Peyer's patch (tissue), 4 donors: ENCODE data around the gene FARP2. TPM values are rescaled to one million over a fixed set of nuclear protein-coding genes. Genes with fewer than 3 reads are reported as not detected.

Experiments
- DNase-seq, 3 donors: peaks; one replicate each; pipeline ENCODE4 v3.0.0-alpha.2; 2017 to 2019
- H3K27ac ChIP-seq, 4 donors: fragments of 200-600 bp; sonication (generic); one replicate each; pipeline ENCODE4 v1.5.1; 2016 to 2019
- H3K27me3 ChIP-seq, 2 donors: fragments of 200-600 bp; sonication (generic); one replicate each; pipeline ENCODE4 v1.5.1; 2019
- H3K36me3 ChIP-seq, 3 donors: fragments of 200-600 bp; sonication (generic); one replicate each; pipeline ENCODE4 v1.5.1; 2016 to 2019
- H3K4me1 ChIP-seq, 4 donors: fragments of 200-600 bp; sonication (generic); one replicate each; pipeline ENCODE4 v1.5.1; 2016 to 2019
- H3K4me3 ChIP-seq, 4 donors: fragments of 200-600 bp; sonication (generic); 1 replicate in 3 of 4; 2 replicates in 1 of 4; pipeline ENCODE4 v1.5.1; 2016 to 2019; ENCODE audit warnings: mild to moderate bottlenecking in 1 of 4
- H3K9me3 ChIP-seq, 4 donors: fragments of 200-600 bp; sonication (generic); one replicate each; pipeline ENCODE4 v1.5.1; 2016 to 2019; ENCODE audit warnings: mild to moderate bottlenecking in 1 of 4
- POLR2A ChIP-seq, 2 donors: fragments of 450-650 bp; IDR thresholded peaks; one replicate each; pipeline ENCODE4 v1.5.1; 2017; ENCODE audit warnings: antibody characterized with exemption in 2 of 2, mild to moderate bottlenecking in 2 of 2, moderate library complexity in 2 of 2
- total RNA-seq, 4 donors: library from RNA; depleted of rRNA; stranded (reverse); fragments of >200 nt; gene quantifications; one replicate each; pipeline ENCODE4 v1.1.0, GENCODE V29; 2016
- TF ChIP-seq, protein P1 (sequence below), 6 experiments: fragments of 450-650 bp in 4 of 6; fragments of 200-600 bp in 2 of 6; sonication (generic) in 1 of 6; IDR thresholded peaks; one replicate each; pipeline ENCODE4 v1.5.1; 2017 to 2019; ENCODE audit warnings: antibody characterized with exemption in 6 of 6, mild to moderate bottlenecking in 3 of 6, moderate library complexity in 1 of 6

Gene FARP2, protein sequence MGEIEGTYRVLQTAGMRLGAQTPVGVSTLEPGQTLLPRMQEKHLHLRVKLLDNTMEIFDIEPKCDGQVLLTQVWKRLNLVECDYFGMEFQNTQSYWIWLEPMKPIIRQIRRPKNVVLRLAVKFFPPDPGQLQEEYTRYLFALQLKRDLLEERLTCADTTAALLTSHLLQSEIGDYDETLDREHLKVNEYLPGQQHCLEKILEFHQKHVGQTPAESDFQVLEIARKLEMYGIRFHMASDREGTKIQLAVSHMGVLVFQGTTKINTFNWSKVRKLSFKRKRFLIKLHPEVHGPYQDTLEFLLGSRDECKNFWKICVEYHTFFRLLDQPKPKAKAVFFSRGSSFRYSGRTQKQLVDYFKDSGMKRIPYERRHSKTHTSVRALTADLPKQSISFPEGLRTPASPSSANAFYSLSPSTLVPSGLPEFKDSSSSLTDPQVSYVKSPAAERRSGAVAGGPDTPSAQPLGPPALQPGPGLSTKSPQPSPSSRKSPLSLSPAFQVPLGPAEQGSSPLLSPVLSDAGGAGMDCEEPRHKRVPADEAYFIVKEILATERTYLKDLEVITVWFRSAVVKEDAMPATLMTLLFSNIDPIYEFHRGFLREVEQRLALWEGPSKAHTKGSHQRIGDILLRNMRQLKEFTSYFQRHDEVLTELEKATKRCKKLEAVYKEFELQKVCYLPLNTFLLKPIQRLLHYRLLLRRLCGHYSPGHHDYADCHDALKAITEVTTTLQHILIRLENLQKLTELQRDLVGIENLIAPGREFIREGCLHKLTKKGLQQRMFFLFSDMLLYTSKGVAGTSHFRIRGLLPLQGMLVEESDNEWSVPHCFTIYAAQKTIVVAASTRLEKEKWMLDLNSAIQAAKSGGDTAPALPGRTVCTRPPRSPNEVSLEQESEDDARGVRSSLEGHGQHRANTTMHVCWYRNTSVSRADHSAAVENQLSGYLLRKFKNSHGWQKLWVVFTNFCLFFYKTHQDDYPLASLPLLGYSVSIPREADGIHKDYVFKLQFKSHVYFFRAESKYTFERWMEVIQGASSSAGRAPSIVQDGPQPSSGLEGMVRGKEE
- 100 to 1,000 TPM; 107 to 169 (median 140) TPM for total RNA-seq

DNA sequence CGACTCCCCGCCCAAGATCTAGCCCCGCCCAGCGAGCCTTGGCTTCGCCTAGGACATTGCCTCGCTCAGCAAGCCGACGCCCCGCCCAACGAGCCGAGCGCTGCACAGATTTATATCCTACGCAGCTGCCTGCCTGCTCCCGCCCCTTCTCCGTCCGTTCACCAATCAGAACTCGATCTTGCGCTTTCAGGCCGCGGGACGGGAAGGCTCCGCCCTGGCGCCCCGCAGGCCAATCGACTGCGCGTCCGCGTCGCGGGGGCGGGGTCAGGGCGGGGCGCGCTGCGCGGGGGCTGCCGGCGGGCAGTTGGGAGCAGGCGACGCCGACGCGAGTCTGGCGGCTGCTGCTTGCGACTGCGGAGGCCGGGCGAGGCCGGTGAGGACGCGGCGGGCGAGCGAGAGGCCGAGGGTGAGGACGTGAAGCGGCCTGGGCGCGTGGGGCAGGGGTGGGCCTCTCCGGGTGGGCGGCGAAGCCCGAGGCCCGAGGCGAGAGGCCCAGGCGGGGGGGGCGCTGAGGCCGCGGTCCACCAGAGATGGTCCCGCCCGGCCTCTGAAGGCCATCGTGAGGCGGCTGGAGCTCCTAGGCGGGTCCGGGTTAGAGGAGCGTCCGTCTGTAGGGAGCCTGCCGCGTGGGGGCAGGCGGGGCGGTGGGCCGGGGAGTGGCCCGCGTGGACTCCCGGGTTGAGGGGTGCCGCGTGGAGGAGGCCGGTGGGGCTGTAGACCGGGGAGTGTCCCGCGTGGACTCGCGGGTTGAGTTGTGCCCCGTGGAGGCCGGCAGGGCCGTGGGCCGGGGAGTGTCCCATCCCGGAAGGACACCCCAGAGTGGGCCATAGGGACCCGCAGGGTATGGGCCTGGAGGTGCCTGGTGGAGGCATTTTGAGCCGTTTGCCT lies at the start of gene FARP2:
FARP2 (plus strand) TSS at position 303 of the 888 bp plus-strand sequence. CDS start 16,823 bp downstream, outside the sequence.
- DNase-seq: peak; percentile 98 to 100 (median 100)
- TF ChIP-seq, protein P1, sequence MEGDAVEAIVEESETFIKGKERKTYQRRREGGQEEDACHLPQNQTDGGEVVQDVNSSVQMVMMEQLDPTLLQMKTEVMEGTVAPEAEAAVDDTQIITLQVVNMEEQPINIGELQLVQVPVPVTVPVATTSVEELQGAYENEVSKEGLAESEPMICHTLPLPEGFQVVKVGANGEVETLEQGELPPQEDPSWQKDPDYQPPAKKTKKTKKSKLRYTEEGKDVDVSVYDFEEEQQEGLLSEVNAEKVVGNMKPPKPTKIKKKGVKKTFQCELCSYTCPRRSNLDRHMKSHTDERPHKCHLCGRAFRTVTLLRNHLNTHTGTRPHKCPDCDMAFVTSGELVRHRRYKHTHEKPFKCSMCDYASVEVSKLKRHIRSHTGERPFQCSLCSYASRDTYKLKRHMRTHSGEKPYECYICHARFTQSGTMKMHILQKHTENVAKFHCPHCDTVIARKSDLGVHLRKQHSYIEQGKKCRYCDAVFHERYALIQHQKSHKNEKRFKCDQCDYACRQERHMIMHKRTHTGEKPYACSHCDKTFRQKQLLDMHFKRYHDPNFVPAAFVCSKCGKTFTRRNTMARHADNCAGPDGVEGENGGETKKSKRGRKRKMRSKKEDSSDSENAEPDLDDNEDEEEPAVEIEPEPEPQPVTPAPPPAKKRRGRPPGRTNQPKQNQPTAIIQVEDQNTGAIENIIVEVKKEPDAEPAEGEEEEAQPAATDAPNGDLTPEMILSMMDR (IDR thresholded peaks at IDR 0.05): no peak
- TF ChIP-seq POLR2A (IDR thresholded peaks at IDR 0.05): peak; percentile 74 to 78
- H3K9me3 ChIP-seq: no peaks in the 10 kb centered on the region
- peaks cover 0 to 28% (median 0%) of the 10 kb centered on the region in 3 donors for H3K36me3 ChIP-seq
- H3K4me3 ChIP-seq: peak within 1 kb of the TSS; percentile 64 to 94 (median 80)
- H3K4me1 ChIP-seq: peaks cover 3 to 55% (median 7%) of the 10 kb centered on the region in 4 donors
- H3K27ac ChIP-seq: peak within 1 kb of the TSS; percentile 89 to 99 (median 95)
- no peaks in the 10 kb centered on the region for H3K27me3 ChIP-seq

DNA sequence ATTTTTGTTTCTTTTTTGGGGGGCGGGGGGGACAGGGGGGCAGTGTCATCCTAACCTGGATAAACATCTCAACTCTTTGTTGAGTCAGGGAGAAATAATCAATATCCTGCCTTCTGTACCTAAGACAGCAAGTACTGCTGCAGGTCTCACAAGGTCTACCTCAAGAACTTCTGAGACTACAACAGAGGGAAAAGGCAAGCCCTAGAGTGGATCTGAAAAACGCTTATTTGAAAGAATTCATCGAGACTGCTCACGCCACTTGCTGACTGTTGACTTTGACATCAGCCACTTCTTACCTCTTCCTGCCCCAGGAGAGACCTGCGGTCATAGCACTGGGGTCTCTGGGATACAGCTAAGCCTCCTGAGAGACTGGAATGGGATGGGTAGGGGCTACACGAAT lies 49.0 kb upstream of the FARP2 start:
- TF ChIP-seq POLR2A (IDR thresholded peaks at IDR 0.05): no peak
- TF ChIP-seq, protein P1 (IDR thresholded peaks at IDR 0.05): no peak
- no peaks in the 10 kb centered on the region for H3K9me3 ChIP-seq
- no peaks in the 10 kb centered on the region for H3K36me3 ChIP-seq
- peak overlapping the region in 1 of 4 donors; percentile 37 for H3K27ac ChIP-seq
- no peaks in the 10 kb centered on the region for H3K27me3 ChIP-seq
- H3K4me3 ChIP-seq: no peak overlapping the region
- H3K4me1 ChIP-seq: peaks cover 0 to 12% (median 3%) of the 10 kb centered on the region in 4 donors
- DNase-seq: no peak

DNA sequence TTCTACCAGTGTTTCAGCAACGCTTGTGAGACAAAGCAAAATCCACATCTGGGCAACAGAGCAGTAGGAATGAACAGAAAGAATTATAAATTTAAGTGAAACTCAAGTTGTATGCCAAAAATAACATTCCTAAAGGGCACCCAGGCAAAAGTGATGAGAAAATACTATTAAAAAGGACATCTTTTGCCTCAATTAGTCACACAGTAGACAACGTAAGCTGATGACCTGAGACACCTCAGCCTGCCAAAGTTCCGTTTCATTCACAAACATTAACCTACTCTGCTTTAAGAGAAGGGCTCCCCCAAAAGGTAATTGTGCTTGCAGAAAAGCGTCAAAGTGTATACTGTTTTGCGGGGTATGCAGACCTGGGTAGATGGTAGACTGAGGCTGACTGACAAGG lies 47.8 kb upstream of the FARP2 start:
- H3K36me3 ChIP-seq: no peaks in the 10 kb centered on the region
- H3K27ac ChIP-seq: peak overlapping the region in 1 of 4 donors; percentile 44
- TF ChIP-seq, protein P1 (IDR thresholded peaks at IDR 0.05): no peak
- no peak for TF ChIP-seq POLR2A (IDR thresholded peaks at IDR 0.05)
- no peak for DNase-seq
- no peaks in the 10 kb centered on the region for H3K27me3 ChIP-seq
- peaks cover 0 to 11% (median 3%) of the 10 kb centered on the region in 4 donors for H3K4me1 ChIP-seq
- H3K4me3 ChIP-seq: no peak overlapping the region
- H3K9me3 ChIP-seq: no peaks in the 10 kb centered on the region

DNA sequence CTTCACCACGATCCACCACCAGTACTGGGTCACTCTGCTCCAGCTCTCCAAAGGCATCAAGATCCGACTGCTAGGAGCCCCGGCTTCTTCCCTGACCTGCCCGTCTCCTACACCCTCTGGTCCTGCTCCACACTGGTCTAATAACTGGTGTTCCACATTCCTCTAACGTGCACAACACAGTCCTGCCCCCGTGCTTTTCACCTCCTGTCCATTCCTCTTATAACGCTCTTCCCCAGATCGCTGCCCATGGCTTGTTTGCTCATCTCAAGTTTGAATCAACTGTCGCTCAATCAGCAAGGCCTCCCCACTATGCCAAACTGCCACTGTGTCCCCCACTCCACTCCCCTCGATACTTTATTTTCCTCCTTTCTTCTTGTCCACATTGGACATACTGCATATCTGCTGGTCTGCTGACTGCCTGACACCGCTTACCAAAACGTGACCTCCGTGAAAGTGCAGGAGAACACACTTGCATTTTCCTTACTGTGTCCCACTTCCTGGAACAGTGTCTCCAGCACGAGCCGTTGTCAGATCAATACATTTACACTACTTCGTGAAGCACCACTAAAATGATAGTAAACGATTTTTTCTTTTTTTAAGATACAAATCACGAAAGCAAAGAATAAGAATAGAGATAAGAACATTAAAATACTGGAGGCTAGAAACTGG lies 47.1 kb upstream of the FARP2 start:
- DNase-seq: no peak
- Histone ChIP-seq H3K4me3 (no peak overlapping the region), H3K27me3 (no peaks in the 10 kb centered on the region), H3K27ac (peak overlapping the region in 2 of 4 donors; percentile 44 to 53), H3K4me1 (peaks cover 0 to 18% (median 3%) of the 10 kb centered on the region in 4 donors), H3K9me3 (no peaks in the 10 kb centered on the region), H3K36me3 (no peaks in the 10 kb centered on the region)
- no peak for TF ChIP-seq POLR2A (IDR thresholded peaks at IDR 0.05)
- TF ChIP-seq, protein P1 (IDR thresholded peaks at IDR 0.05): no peak
